Cardiac muscle cell (in vitro differentiated cells and primary cell): Measurements from ENCODE around the gene USP19. TPM values are rescaled to one million over a fixed set of nuclear protein-coding genes. Genes with fewer than 3 reads are reported as not detected.

Source experiments
- DNase-seq, 2 donors: peaks; one replicate each; pipeline versions ENCODE4 v3.0.0 to v3.0.0-alpha.2; 2010 to 2017; ENCODE audit warnings: low read depth in 1 of 2, low spot score in 1 of 2
- H3K27ac ChIP-seq: fragments of 200-600 bp; sonication (generic); 2 replicates; pipeline ENCODE4 v1.5.1; 2016
- H3K27me3 ChIP-seq: fragments of 200-600 bp; sonication (generic); 2 replicates; pipeline ENCODE4 v1.6.0; 2016; ENCODE audit warnings: control low read depth
- H3K36me3 ChIP-seq: fragments of 200-600 bp; sonication (generic); 2 replicates; pipeline ENCODE4 v1.5.1; 2016; ENCODE audit warnings: control low read depth
- H3K4me1 ChIP-seq: fragments of 200-600 bp; sonication (generic); 2 replicates; pipeline ENCODE4 v1.8.1; 2017; ENCODE audit warnings: low read depth, mild to moderate bottlenecking, mixed run types
- H3K4me3 ChIP-seq: fragments of 200-600 bp; sonication (generic); 2 replicates; pipeline ENCODE4 v1.5.1; 2016; ENCODE audit warnings: mild to moderate bottlenecking
- H3K9me3 ChIP-seq: fragments of 200-600 bp; sonication (generic); 2 replicates; pipeline ENCODE4 v1.5.1; 2017; ENCODE audit warnings: low read depth, mild to moderate bottlenecking, control low read depth
- CTCF ChIP-seq: IDR thresholded peaks from 2 replicates; pipeline ENCODE4 v1.5.1; 2012; ENCODE audit warnings: low read depth, mild to moderate bottlenecking, low read length
- polyA plus RNA-seq: library from polyadenylated mRNA; unstranded; fragments of >200 nt; fragmentation: Nextera tagmentation; extraction: Ambion mirVana; gene quantifications from 2 replicates; pipeline ENCODE4 v1.2.1, GENCODE V29; 2016
- total RNA-seq: library from RNA; depleted of rRNA; stranded (reverse); fragments of >200 nt; gene quantifications from 2 replicates; pipeline ENCODE4 v1.2.3, GENCODE V29; 2016

Gene USP19
- total and polyA plus RNA-seq, 2 experiments from 2014 or later = 50.5 to 122 TPM

GRCh38 chr3:49148159-49148558, 27.5 kb upstream of the USP19 start:
- no peak overlapping the region for H3K4me3 ChIP-seq
- no peaks in the 10 kb centered on the region for H3K4me1 ChIP-seq
- H3K27ac ChIP-seq = no peak overlapping the region
- no peaks in the 10 kb centered on the region for H3K27me3 ChIP-seq
- DNase-seq = no peak
- no peak for TF ChIP-seq CTCF
- no peaks in the 10 kb centered on the region for H3K9me3 ChIP-seq
- H3K36me3 ChIP-seq = no peaks in the 10 kb centered on the region

- no peaks in the 10 kb centered on the region for H3K27me3 ChIP-seq
- TF ChIP-seq CTCF = no peak
- no peaks in the 10 kb centered on the region for H3K4me1 ChIP-seq
- DNase-seq = no peak
- no peaks in the 10 kb centered on the region for H3K9me3 ChIP-seq
- H3K36me3 ChIP-seq = no peaks in the 10 kb centered on the region
- H3K27ac ChIP-seq = no peak overlapping the region
- no peak overlapping the region for H3K4me3 ChIP-seq
These were observed 19.5 kb upstream of the USP19 start for GRCh38 chr3:49140080-49140479.

GRCh38 chr3:49135499-49135898, 14.9 kb upstream of the USP19 start:
- Histone ChIP-seq H3K4me1 (peaks cover 15% of the 10 kb centered on the region), H3K27me3 (no peaks in the 10 kb centered on the region), H3K27ac (peak overlapping the region; percentile 46), H3K36me3 (no peaks in the 10 kb centered on the region), H3K4me3 (no peak overlapping the region), H3K9me3 (no peaks in the 10 kb centered on the region)
- TF ChIP-seq CTCF = no peak
- no peak for DNase-seq

GRCh38 chr3:49134471-49135265, 14.0 kb upstream of the USP19 start:
- H3K27me3 ChIP-seq = no peaks in the 10 kb centered on the region
- peaks cover 15% of the 10 kb centered on the region for H3K4me1 ChIP-seq
- no peak overlapping the region for H3K4me3 ChIP-seq
- no peak for TF ChIP-seq CTCF
- no peak for DNase-seq
- peak overlapping the region; percentile 98 for H3K27ac ChIP-seq
- H3K9me3 ChIP-seq = no peaks in the 10 kb centered on the region
- no peaks in the 10 kb centered on the region for H3K36me3 ChIP-seq

- Histone ChIP-seq H3K9me3 (no peaks in the 10 kb centered on the region), H3K27ac (peak overlapping the region; percentile 98), H3K4me3 (peak overlapping the region; percentile 39), H3K36me3 (peaks cover 1% of the 10 kb centered on the region), H3K4me1 (peaks cover 15% of the 10 kb centered on the region), H3K27me3 (no peaks in the 10 kb centered on the region)
- DNase-seq = peak; percentile 91 to 92
- TF ChIP-seq CTCF = no peak
These were observed 12.8 kb upstream of the USP19 start for GRCh38 chr3:49133226-49133951.
